Measurements from ENCODE around the gene HOXD4.

HOXD4 gene

GRCh38 chr2:176142281-176142680 is 9.1 kb upstream of the HOXD4 start:
- DNase-seq: no peak

- no peak for DNase-seq
Observed at GRCh38 chr2:176145085-176145969, 6.0 kb upstream of the HOXD4 start.

DNA sequence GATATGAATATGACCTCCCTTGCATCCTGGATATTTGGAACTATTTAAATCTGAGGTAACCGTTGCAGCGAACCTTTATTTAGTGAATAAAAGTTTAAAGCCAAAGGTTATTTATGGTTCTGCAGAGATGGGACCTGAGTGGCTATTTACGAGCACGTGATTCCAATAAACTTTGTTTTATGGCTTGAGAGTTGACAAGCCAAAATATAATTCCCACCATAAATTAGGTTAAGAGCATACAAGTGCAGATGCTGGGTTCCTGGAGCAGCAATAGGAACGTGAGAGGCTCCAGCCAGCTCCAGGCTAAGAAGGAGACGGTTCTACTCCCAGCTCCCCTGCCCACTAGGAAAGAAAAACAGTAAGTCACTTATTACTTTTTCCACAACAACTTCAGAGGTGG is 5.2 kb upstream of the HOXD4 start:
- no peak for DNase-seq

GRCh38 chr2:176146645-176147044 is 4.7 kb upstream of the HOXD4 start:
- no peak for DNase-seq

- DNase-seq: no peak
Observed at GRCh38 chr2:176147210-176147799, 4.0 kb upstream of the HOXD4 start.

DNA sequence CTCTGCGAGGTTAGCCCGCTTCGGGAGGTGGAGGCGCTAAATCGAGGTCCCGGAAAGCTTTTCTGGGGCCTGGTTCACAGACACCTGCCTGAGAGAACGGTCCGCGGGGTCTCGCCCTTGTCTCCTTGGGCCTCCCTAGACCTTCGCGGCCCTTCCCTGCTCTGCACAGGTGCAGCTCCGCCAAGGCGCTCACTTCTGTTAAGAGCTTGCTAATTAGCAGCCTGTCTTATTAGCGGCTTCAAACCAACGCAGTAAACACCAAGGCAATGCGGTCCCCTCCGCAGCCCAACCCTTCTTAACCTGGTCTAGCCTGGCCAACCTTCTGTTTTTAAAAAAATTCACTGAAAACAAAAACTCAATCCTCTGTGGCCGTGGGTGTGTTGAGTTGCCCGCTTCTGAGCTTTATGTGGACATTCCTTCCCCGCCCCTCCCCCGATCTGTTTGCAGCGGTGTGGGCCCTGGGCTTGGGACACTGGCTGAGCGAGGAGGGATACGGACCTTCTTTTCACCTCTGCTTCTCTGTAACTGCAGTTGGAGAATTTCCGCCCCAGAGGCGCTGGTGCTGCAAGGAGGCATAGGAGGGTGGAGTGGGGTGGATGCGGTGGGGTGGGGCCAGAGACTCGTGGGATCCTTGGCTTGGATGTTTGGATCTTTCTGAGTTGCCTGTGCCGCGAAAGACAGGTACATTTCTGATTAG is 3.4 kb upstream of the HOXD4 start:
- DNase-seq: no peak

DNA sequence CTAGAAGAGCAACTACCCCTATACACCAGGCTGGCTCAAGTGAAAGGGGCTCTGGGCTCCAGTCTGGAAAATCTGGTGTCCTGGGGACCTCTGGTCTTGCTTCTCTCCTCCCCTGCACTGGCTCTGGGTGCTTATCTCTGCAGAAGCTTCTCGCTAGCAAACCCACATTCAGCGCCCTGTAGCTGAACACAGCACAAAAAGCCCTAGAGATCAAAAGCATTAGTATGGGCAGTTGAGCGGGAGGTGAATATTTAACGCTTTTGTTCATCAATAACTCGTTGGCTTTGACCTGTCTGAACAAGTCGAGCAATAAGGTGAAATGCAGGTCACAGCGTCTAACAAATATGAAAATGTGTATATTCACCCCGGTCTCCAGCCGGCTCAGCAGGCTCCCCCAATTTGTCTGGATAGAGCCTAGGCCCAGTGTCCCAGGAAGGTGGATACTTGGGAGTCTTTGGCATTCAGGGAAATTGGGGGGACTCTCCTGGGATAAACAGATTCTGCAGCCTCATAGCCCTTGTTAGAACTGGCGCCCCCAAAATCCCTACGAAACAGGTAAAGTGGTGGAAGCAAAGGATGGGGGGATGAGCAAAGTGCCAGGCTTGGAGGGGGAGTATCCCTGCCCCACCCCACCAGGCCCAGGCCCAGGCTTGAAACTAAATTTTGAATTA is 2.5 kb upstream of the HOXD4 start:
- no peak for DNase-seq

GRCh38 chr2:176149481-176149938 is 1.8 kb upstream of the HOXD4 start:
- DNase-seq: no peak

GRCh38 chr2:176149939-176150583 is 1.3 kb upstream of the HOXD4 start:
- DNase-seq: no peak

DNA sequence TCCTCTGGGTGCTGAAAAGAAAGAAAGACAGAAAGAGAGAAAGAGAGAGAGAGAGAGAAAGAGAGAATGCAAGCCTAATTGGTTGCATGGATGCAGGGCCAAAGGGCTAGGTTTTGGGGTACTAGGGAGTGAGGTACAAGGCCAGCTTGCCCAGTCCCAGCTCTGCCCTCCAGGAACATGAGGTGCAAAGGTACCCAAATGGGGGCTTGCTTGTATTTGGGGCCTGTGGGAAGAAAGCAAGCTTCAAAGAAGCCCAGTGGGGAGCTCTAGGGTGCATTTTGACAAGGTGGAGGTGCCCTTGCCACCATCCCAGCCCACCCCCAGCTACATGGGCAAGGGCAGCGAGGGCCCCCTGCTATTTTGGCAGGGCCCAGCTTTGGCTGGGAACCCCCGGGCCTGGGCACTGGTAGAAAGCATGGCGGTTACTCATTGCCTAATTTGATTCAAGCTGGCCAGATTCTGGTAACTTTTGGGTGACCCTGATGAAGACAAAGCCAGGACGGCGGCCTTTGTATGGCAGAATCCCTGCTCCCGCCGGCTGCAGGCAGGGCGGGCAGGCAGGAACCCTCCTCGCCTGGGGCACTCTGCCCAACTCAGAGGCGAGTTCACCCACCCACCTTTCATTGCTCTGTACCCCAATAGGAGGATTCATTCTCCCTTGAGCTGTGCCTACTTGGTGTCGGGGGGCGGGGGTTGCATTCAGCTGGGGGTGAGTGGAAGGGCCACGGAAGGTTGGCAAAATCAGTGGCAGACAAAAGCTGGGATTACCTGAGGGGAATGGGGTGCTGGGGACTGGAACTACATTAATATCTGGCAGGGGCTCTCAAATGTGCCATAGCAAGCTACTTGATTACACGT is 537 bp upstream of the HOXD4 start:
- DNase-seq: no peak

GRCh38 chr2:176152350-176153181 is 1.2 kb downstream of the HOXD4 start:
- no peak for DNase-seq

- no peak for DNase-seq
Observed at GRCh38 chr2:176154576-176155252, 3.4 kb downstream of the HOXD4 start.

DNA sequence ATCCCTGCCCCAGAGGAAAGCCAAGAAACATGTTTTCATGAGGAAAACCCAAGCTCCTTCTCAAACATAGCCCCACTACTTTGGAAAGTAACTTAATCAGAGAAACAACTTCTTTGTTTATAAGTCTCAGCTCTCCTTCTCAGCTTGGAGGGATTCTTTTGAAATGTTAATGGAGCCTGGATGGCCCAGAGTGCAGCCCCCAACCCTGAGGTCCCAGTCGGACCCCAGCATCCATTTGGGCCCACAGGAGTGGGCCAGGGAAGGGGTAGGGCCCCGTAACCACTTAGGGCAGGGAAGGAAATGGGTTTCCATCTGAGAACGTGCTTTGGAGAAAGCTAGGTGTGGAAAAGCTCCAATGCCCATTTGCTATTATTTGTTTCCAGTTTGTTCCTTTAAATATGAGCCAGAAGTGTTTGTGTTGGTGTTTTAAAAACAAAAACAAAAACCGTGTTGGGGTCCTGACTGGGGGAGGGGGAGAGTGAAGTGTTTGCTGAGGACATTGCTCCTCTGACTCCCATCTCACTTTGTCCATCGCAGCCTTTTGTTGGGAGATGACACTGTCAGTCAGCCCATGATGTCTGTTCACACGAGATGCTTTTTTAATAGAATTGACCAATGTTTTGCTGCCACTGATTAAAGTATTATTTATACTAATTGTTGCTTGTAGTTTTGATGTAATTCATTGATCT is 4.2 kb downstream of the HOXD4 start:
- DNase-seq: no peak

DNA sequence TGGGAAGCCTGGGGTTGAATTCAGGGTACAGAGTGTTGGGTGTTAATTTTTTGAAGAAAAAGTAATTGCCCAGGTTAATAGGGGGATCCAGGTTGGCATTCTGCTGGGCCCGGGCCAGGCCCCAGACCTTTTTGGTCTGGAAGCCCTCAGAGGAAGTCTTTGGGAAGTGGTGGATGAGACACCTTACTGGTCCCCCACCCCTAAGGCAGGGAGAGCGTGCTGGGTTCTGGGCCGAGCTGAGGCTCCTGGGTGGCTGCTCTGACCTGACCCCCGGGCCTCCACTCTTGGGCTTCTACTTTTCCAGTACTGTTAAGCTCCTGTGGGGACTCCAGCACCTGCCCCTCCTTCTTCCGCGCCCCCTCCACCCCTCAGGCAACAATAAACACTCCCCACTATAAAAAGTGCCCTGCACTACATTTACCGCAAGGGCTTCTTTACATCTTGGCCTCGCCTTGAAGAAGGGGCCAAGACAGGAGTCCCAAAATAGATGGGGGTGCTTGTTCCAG is 5.0 kb downstream of the HOXD4 start:
- no peak for DNase-seq

- peak; percentile 69 for DNase-seq
Observed at GRCh38 chr2:176156807-176157498, 5.6 kb downstream of the HOXD4 start, which contains the start of gene HOXD3. Gene HOXD3, plus strand, starts transcription at chr2:176157307. Its CDS starts 11,808 bp downstream, at chr2:176169115.

GRCh38 chr2:176157499-176158185 is 6.3 kb downstream of the HOXD4 start:
- DNase-seq: no peak

GRCh38 chr2:176158186-176158591 is 6.8 kb downstream of the HOXD4 start:
- DNase-seq: no peak

All from fibroblast of upper back skin (primary cell).